H1 (cell line): ENCODE measurements around the gene LTC4S. TPM values are rescaled to one million over a fixed set of nuclear protein-coding genes. Genes with fewer than 3 reads are reported as not detected.

Experiments
- CTCF ChIA-PET: fragments of 300-600 bp; sonication (Branson Sonifier 250); formaldehyde crosslinking; loops from one replicate; lab custom pipeline; 2021; ENCODE audit not compliant: partially characterized antibody; lab: Charles Lee
- POLR2A ChIA-PET: fragments of 300-600 bp; sonication (Branson Sonifier 250); formaldehyde crosslinking; loops from one replicate; lab custom pipeline; 2021; ENCODE audit warnings: inconsistent platforms; ENCODE audit not compliant: partially characterized antibody; lab: Charles Lee
- DNase-seq, 2 experiments: peaks; one replicate each; pipeline versions ENCODE4 v3.0.0 to v3.0.0-alpha.2; 2010 to 2022; ENCODE audit warnings: low spot score in 2 of 2, low read depth in 1 of 2, mixed read lengths in 1 of 2
- FAIRE-seq: peaks from 2 replicates; lab custom pipeline; 2011; peaks lifted over from hg19 to GRCh38; lab: Jason Lieb, UNC
- H2AFZ ChIP-seq: 2 replicates; pipeline ENCODE4 v1.8.1; 2012; ENCODE audit warnings: low read length, inconsistent platforms
- H2AK5ac ChIP-seq: 2 replicates; pipeline ENCODE4 v1.6.1; 2013; ENCODE audit warnings: low read depth, low read length
- H2BK120ac ChIP-seq: replicated peaks from 2 replicates; pipeline ENCODE3; 2013; ENCODE audit warnings: low read depth, low read length, inconsistent platforms
- H2BK12ac ChIP-seq: 2 replicates; pipeline ENCODE4 v1.6.1; 2013; ENCODE audit warnings: low read depth, low read length
- H2BK15ac ChIP-seq: 2 replicates; pipeline ENCODE4 v1.6.1; 2013; ENCODE audit warnings: low read length
- H2BK20ac ChIP-seq: 2 replicates; pipeline ENCODE4 v1.6.1; 2013; ENCODE audit warnings: low read length
- H2BK5ac ChIP-seq: 2 replicates; pipeline ENCODE4 v1.6.1; 2013; ENCODE audit warnings: low read depth, low read length
- H3K14ac ChIP-seq: 2 replicates; pipeline ENCODE4 v1.6.1; 2013; ENCODE audit warnings: inconsistent platforms; ENCODE audit not compliant: insufficient read length
- H3K18ac ChIP-seq: 2 replicates; pipeline ENCODE4 v1.6.1; 2013; ENCODE audit warnings: low read length; ENCODE audit errors: extremely low read depth
- H3K23ac ChIP-seq: 2 replicates; pipeline ENCODE4 v1.6.1; 2013; ENCODE audit warnings: inconsistent platforms; ENCODE audit not compliant: insufficient read length
- H3K23me2 ChIP-seq: 2 replicates; pipeline ENCODE4 v1.6.1; 2013; ENCODE audit warnings: low read depth, low read length
- H3K27ac ChIP-seq: 2 replicates; pipeline ENCODE4 v1.6.1; 2011; ENCODE audit warnings: low read depth, low read length, inconsistent platforms
- H3K27me3 ChIP-seq, 4 experiments: replicated peaks in 1 of 4; 1 replicate in 1 of 4; 2 replicates in 3 of 4; pipeline versions ENCODE4 v1.6.1 to v1.8.1; 2011 to 2013; ENCODE audit warnings: low read length in 3 of 4, mild to moderate bottlenecking in 3 of 4, inconsistent platforms in 2 of 4, mixed read lengths in 2 of 4, moderate library complexity in 1 of 4; ENCODE audit not compliant: control insufficient read depth in 3 of 4, insufficient read depth in 3 of 4; ENCODE audit errors: extremely low read depth in 1 of 4
- H3K36me3 ChIP-seq, 4 experiments: 2 replicates each; pipeline versions ENCODE4 v1.6.1 to v1.8.1; 2011 to 2013; ENCODE audit warnings: mild to moderate bottlenecking in 4 of 4, low read length in 3 of 4, moderate library complexity in 2 of 4, control low read depth in 1 of 4, inconsistent platforms in 1 of 4; ENCODE audit not compliant: insufficient read depth in 4 of 4, control insufficient read depth in 2 of 4
- H3K4ac ChIP-seq: replicated peaks from 2 replicates; pipeline ENCODE3; 2013; ENCODE audit warnings: low read length, low read depth, mixed read lengths, inconsistent platforms; ENCODE audit not compliant: insufficient read length
- H3K4me1 ChIP-seq, 4 experiments: replicated peaks in 1 of 4; 1 replicate in 1 of 4; 2 replicates in 3 of 4; pipeline versions ENCODE4 v1.6.1 to v1.8.1; 2011 to 2013; ENCODE audit warnings: low read length in 3 of 4, inconsistent platforms in 2 of 4, mixed read lengths in 1 of 4; ENCODE audit not compliant: insufficient read depth in 4 of 4, control insufficient read depth in 3 of 4
- H3K4me2 ChIP-seq, 2 experiments: 2 replicates each; pipeline versions ENCODE4 v1.6.1 to v1.8.1; 2011 to 2013; ENCODE audit warnings: low read depth in 2 of 2, low read length in 2 of 2, control low read depth in 1 of 2, inconsistent platforms in 1 of 2, mild to moderate bottlenecking in 1 of 2; ENCODE audit not compliant: insufficient read depth in 1 of 2
- H3K4me3 ChIP-seq, 4 experiments: fragments of 200-600, 300-600 bp in 1 of 4; sonication (generic), shearing (Covaris generic), sonication (Bioruptor Twin) in 1 of 4; 2 replicates each; pipeline versions ENCODE4 v1.5.1 to v1.8.1; 2011 to 2016; ENCODE audit warnings: low read length in 4 of 4, low read depth in 3 of 4, control low read depth in 2 of 4, inconsistent platforms in 2 of 4, mild to moderate bottlenecking in 2 of 4, mixed read lengths in 1 of 4, moderate library complexity in 1 of 4; ENCODE audit not compliant: insufficient read depth in 2 of 4; ENCODE audit errors: extremely low read depth in 1 of 4
- H3K56ac ChIP-seq: replicated peaks from 2 replicates; pipeline ENCODE3; 2013; ENCODE audit warnings: low read depth, mild to moderate bottlenecking, mixed read lengths, low read length, inconsistent platforms; ENCODE audit not compliant: insufficient read length
- H3K79me1 ChIP-seq: 2 replicates; pipeline ENCODE4 v1.6.1; 2013; ENCODE audit warnings: low read depth, low read length, control low read depth
- H3K79me2 ChIP-seq, 2 experiments: 2 replicates each; pipeline versions ENCODE4 v1.6.1 to v1.8.1; 2012 to 2013; ENCODE audit warnings: low read length in 2 of 2, mild to moderate bottlenecking in 2 of 2, inconsistent platforms in 1 of 2; ENCODE audit not compliant: insufficient read depth in 2 of 2, control insufficient read depth in 1 of 2
- H3K9ac ChIP-seq, 4 experiments: replicated peaks in 1 of 4; 1 replicate in 1 of 4; 2 replicates in 3 of 4; pipeline versions ENCODE4 v1.6.1 to v1.8.1; 2011 to 2013; ENCODE audit warnings: low read depth in 3 of 4, low read length in 3 of 4, control low read depth in 2 of 4, mild to moderate bottlenecking in 2 of 4, moderate library complexity in 2 of 4, inconsistent platforms in 1 of 4; ENCODE audit errors: extremely low read depth in 1 of 4
- H3K9me3 ChIP-seq, 2 experiments: 2 replicates each; pipeline versions ENCODE4 v1.6.1 to v1.8.1; 2012 to 2013; ENCODE audit warnings: mild to moderate bottlenecking in 2 of 2, moderate library complexity in 2 of 2, control low read depth in 1 of 2, inconsistent platforms in 1 of 2, low read depth in 1 of 2, low read length in 1 of 2, mixed read lengths in 1 of 2; ENCODE audit not compliant: insufficient read depth in 2 of 2
- H4K20me1 ChIP-seq, 2 experiments: replicated peaks in 1 of 2; 2 replicates each; pipeline versions ENCODE3 to v1.8.1; 2011 to 2013; ENCODE audit warnings: inconsistent platforms in 2 of 2, low read length in 2 of 2, mild to moderate bottlenecking in 1 of 2; ENCODE audit not compliant: insufficient read depth in 2 of 2, control insufficient read depth in 1 of 2
- H4K5ac ChIP-seq: 2 replicates; pipeline ENCODE4 v1.6.1; 2013; ENCODE audit warnings: low read length, low read depth, mixed read lengths, inconsistent platforms; ENCODE audit not compliant: insufficient read length
- H4K8ac ChIP-seq: 2 replicates; pipeline ENCODE4 v1.8.0; 2013; ENCODE audit warnings: mild to moderate bottlenecking, moderate library complexity, low read length, inconsistent platforms; ENCODE audit not compliant: insufficient read depth; ENCODE audit errors: extremely low read depth
- H4K91ac ChIP-seq: replicated peaks from 2 replicates; pipeline ENCODE3; 2013; ENCODE audit warnings: low read length, mixed read lengths, inconsistent platforms; ENCODE audit not compliant: insufficient read length
- BCL11A ChIP-seq, 2 experiments: IDR thresholded peaks; one replicate each; pipeline ENCODE4 v1.6.1; 2011; ENCODE audit warnings: low read depth in 2 of 2, low read length in 2 of 2, mild to moderate bottlenecking in 2 of 2
- EZH2 ChIP-seq: fragments of 200-600 bp; sonication (generic); IDR thresholded peaks from 2 replicates; pipeline ENCODE4 v1.7.1; 2012; ENCODE audit warnings: low read depth, mild to moderate bottlenecking, moderate library complexity, low read length, inconsistent platforms; ENCODE audit not compliant: severe bottlenecking
- JUN ChIP-seq: IDR thresholded peaks from 2 replicates; pipeline ENCODE4 v1.6.1; 2011; ENCODE audit warnings: low read depth, mild to moderate bottlenecking, improper control_type of control experiment, low read length
- KDM5A ChIP-seq: fragments of 200-600 bp; IDR thresholded peaks from 2 replicates; pipeline ENCODE4 v1.7.1; 2012; ENCODE audit warnings: mild to moderate bottlenecking, low read length, inconsistent platforms, mixed read lengths
- POLR2AphosphoS5 ChIP-seq: IDR thresholded peaks from 2 replicates; pipeline ENCODE4 v1.6.1; 2011; ENCODE audit warnings: low read depth, low read length
- SP1 ChIP-seq: IDR thresholded peaks from 2 replicates; pipeline ENCODE4 v1.6.1; 2011; ENCODE audit warnings: low read depth, low read length
- WGBS, 2 experiments: shearing (Covaris generic) in 1 of 2; methylation state at CpG; one replicate each; pipeline versions ENCODE4 v1.1.6 to v1.1.7; 2013 to 2015; ENCODE audit warnings: low lambda C conversion rate in 2 of 2, mixed read lengths in 2 of 2, inconsistent platforms in 1 of 2, low coverage in 1 of 2, missing lambda C conversion rate in 1 of 2; ENCODE audit not compliant: insufficient replicate concordance in 2 of 2, insufficient coverage in 1 of 2, insufficient read length in 1 of 2; ENCODE audit errors: extremely low coverage in 1 of 2, missing lambda C conversion rate in 1 of 2; 5-methylcytosine and 5-hydroxymethylcytosine counted together
- polyA plus RNA-seq, 7 experiments: library from polyadenylated mRNA; depleted of rRNA in 3 of 7; stranded (reverse) in 5 of 7; unstranded in 2 of 7; fragments of >200 nt in 5 of 7; fragments of 200-250 nt in 2 of 7; gene quantifications; 1 replicate in 5 of 7; 2 replicates in 1 of 7; 4 replicates in 1 of 7; pipeline versions ENCODE4 v1.2.1 to v1.2.3, GENCODE V29; 2011 to 2013; ENCODE audit warnings: missing spikeins in 2 of 7, mixed read lengths in 2 of 7
- total RNA-seq: library from RNA; stranded (reverse); fragmentation: NEBNext Ultra II Directional; extraction: Animal tissue kit (Norgen Biotek cat#: 25700); gene quantifications from 2 replicates; pipeline ENCODE4 v1.2.1, GENCODE V29; 2021
- TF ChIP-seq, protein P1 (sequence below): IDR thresholded peaks from 2 replicates; pipeline ENCODE4 v1.6.1; 2011; ENCODE audit warnings: low read length, improper control_type of control experiment

LTC4S gene
- total and polyA plus RNA-seq, 2 of the 8 experiments (the other 6 are each of a cell fraction or from before 2014, with no cell fraction given): 2.2 to 3.7 TPM

DNA sequence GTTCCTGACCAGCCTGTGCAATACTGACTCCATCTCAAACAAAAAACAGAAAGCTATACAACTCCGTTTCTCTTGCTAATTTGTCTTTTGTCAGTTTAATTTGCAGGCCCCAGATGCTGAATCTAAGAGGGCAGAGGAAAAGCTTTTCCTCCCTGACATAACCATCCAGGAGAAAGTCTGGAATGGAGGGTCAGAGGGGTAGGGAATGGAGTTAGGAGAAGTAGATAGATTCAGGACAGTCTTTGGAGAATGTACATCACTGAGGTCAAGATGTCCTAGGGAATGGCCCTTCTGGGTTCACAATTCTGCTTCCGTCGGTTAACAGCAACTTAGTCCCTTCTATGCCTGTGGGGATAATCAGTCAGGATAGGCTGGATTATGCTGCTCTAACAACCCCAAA is 20.3 kb downstream of the LTC4S start:
- no peaks in the 10 kb centered on the region; a peak in 1 of 4 replicates for H3K79me2 ChIP-seq
- peak overlapping the region in 1 of 2 experiments; percentile 42; a peak in 2 of 4 replicates for H3K4me2 ChIP-seq
- no peak overlapping the region for H3K18ac ChIP-seq
- 58% methylated on average over 3 of the region's 3 CpGs; no CpG with 5 or more reads in 1 of the 2 experiments for WGBS, 2 experiments
- no peak overlapping the region for H3K56ac ChIP-seq
- CTCF ChIA-PET: interaction anchor here (1.0 to 3.3 kb wide), 4 partner anchors 11 to 51 kb away, joined by 3 to 23 read pairs (median 7); no protein-coding TSS in a partner anchor
- no peak for DNase-seq
- no peak overlapping the region for H3K14ac ChIP-seq
- no peaks in the 10 kb centered on the region for H3K9me3 ChIP-seq
- no peaks in the 10 kb centered on the region for H4K20me1 ChIP-seq
- H4K91ac ChIP-seq: no peak overlapping the region
- TF ChIP-seq POLR2AphosphoS5: no peak
- TF ChIP-seq BCL11A (IDR thresholded peaks at IDR 0.05; ENCODE audit: low read depth in 2 of 2, low read length in 2 of 2): no peak
- TF ChIP-seq EZH2: no peak
- TF ChIP-seq, protein P1, sequence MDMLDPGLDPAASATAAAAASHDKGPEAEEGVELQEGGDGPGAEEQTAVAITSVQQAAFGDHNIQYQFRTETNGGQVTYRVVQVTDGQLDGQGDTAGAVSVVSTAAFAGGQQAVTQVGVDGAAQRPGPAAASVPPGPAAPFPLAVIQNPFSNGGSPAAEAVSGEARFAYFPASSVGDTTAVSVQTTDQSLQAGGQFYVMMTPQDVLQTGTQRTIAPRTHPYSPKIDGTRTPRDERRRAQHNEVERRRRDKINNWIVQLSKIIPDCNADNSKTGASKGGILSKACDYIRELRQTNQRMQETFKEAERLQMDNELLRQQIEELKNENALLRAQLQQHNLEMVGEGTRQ: no peak
- TF ChIP-seq SP1: peak; percentile 89
- TF ChIP-seq KDM5A: no peak
- TF ChIP-seq JUN: no peak
- H4K5ac ChIP-seq: no peak overlapping the region
- no peak overlapping the region for H3K4ac ChIP-seq
- H3K36me3 ChIP-seq: peaks cover 0 to 5% (median 0%) of the 10 kb centered on the region in 4 experiments; a peak in 1 of 8 replicates
- H3K23me2 ChIP-seq: peaks cover 13% of the 10 kb centered on the region; the same call in 1 of the 2 replicates
- no peak overlapping the region for H2AFZ ChIP-seq
- H2BK120ac ChIP-seq: no peak overlapping the region
- H2BK12ac ChIP-seq: no peak overlapping the region
- H4K8ac ChIP-seq: no peak overlapping the region
- H2AK5ac ChIP-seq: no peak overlapping the region
- H2BK15ac ChIP-seq: 0 out of 2 replicates have a peak overlapping the region, but pooled peaks have one; percentile 31
- no peak overlapping the region for H2BK20ac ChIP-seq
- H3K9ac ChIP-seq: no peak overlapping the region
- no peak overlapping the region for H3K27ac ChIP-seq
- no peak for FAIRE-seq
- no peak overlapping the region for H3K4me3 ChIP-seq
- no peak overlapping the region for H3K23ac ChIP-seq
- peaks cover 0 to 5% (median 2%) of the 10 kb centered on the region in 4 experiments; a peak in 2 of 7 replicates for H3K27me3 ChIP-seq
- H3K4me1 ChIP-seq: peaks cover 0 to 18% (median 14%) of the 10 kb centered on the region in 4 experiments; a peak in 6 of 7 replicates
- H2BK5ac ChIP-seq: no peak overlapping the region
- POLR2A ChIA-PET: interaction anchor here (1.5 to 12.6 kb wide), 2 partner anchors 13 to 23 kb away, joined by 5 to 207 read pairs; partner anchors contain the start of genes LTC4S and MGAT4B
- H3K79me1 ChIP-seq: no peaks in the 10 kb centered on the region
